ENCODE data around the gene LCN15.

The LCN15 gene

GRCh38 chr9:136742591-136743391, 21.5 kb downstream of the LCN15 start, which contains the start of gene LCN10:
TSS of gene LCN10 (minus strand) at chr9:136742940. CDS start at chr9:136742903, 37 bp downstream.
- Histone ChIP-seq H3K4me3 (ENCODE audit: low read depth, low read length) (no peak within 1 kb of the TSS), H3K4me1 (peaks cover 7% of the 10 kb centered on the region; the same call in 1 of the 2 replicates)

GRCh38 chr9:136741883-136742571, 22.3 kb downstream of the LCN15 start:
- Histone ChIP-seq H3K4me3 (ENCODE audit: low read depth, low read length) (no peak overlapping the region), H3K4me1 (peaks cover 7% of the 10 kb centered on the region; the same call in 1 of the 2 replicates), H3K9me3 (no peaks in the 10 kb centered on the region), H3K36me3 (no peaks in the 10 kb centered on the region), H3K27me3 (no peaks in the 10 kb centered on the region)
- no peak for TF ChIP-seq CTCF (IDR thresholded peaks at IDR 0.05; ENCODE audit: low read depth, low read length)
- DNase-seq, result no peak

More at GRCh38 chr9:136742591-136743391, 21.5 kb downstream of the LCN15 start, which contains the start of gene LCN10:
- DNase-seq, result no peak
- H3K27me3 ChIP-seq, result no peaks in the 10 kb centered on the region
- no peaks in the 10 kb centered on the region for H3K9me3 ChIP-seq
- H3K36me3 ChIP-seq, result no peaks in the 10 kb centered on the region
- TF ChIP-seq CTCF (IDR thresholded peaks at IDR 0.05; ENCODE audit: low read depth, low read length), result peak; percentile 9; the same call in 1 of the 2 replicates

- H3K27me3 ChIP-seq, result no peaks in the 10 kb centered on the region
- H3K9me3 ChIP-seq, result no peaks in the 10 kb centered on the region
- no peaks in the 10 kb centered on the region for H3K36me3 ChIP-seq
- H3K4me3 ChIP-seq (ENCODE audit: low read depth, low read length), result no peak overlapping the region
- H3K4me1 ChIP-seq, result peaks cover 7% of the 10 kb centered on the region; the same call in 1 of the 2 replicates
- TF ChIP-seq CTCF (IDR thresholded peaks at IDR 0.05; ENCODE audit: low read depth, low read length), result no peak
- DNase-seq, result no peak
These were observed 23.1 kb downstream of the LCN15 start for GRCh38 chr9:136740971-136741882.

- Histone ChIP-seq H3K4me3 (ENCODE audit: low read depth, low read length) (no peak overlapping the region), H3K36me3 (no peaks in the 10 kb centered on the region), H3K9me3 (no peaks in the 10 kb centered on the region), H3K4me1 (peaks cover 7% of the 10 kb centered on the region; the same call in 1 of the 2 replicates), H3K27me3 (no peaks in the 10 kb centered on the region)
- no peak for TF ChIP-seq CTCF (IDR thresholded peaks at IDR 0.05; ENCODE audit: low read depth, low read length)
- no peak for DNase-seq
These were observed 23.8 kb downstream of the LCN15 start for GRCh38 chr9:136740491-136740890.

- no peak for TF ChIP-seq CTCF (IDR thresholded peaks at IDR 0.05; ENCODE audit: low read depth, low read length)
- Histone ChIP-seq H3K36me3 (no peaks in the 10 kb centered on the region), H3K4me1 (peaks cover 7% of the 10 kb centered on the region; the same call in 1 of the 2 replicates), H3K27me3 (no peaks in the 10 kb centered on the region), H3K9me3 (no peaks in the 10 kb centered on the region), H3K4me3 (ENCODE audit: low read depth, low read length) (no peak overlapping the region)
- no peak for DNase-seq
These were observed 24.2 kb downstream of the LCN15 start for GRCh38 chr9:136740069-136740468.

All from BE2C (cell line).